GM23338 (cell line): ENCODE measurements around the gene COL6A1.

Source experiments
- CTCF ChIP-seq, 2 experiments: fragments of 200-600 bp in 1 of 2; sonication (generic) in 1 of 2; conservative IDR thresholded peaks; 2 replicates each; pipeline versions ENCODE4 v1.5.1 to v1.6.1; 2016 to 2017; ENCODE audit warnings: antibody characterized with exemption in 2 of 2, low read depth in 2 of 2, mild to moderate bottlenecking in 2 of 2, moderate library complexity in 1 of 2
- EZH2 ChIP-seq: fragments of 200-600 bp; sonication (generic); IDR thresholded peaks from one replicate; pipeline ENCODE4 v1.8.0; 2017; ENCODE audit warnings: antibody characterized with exemption, mild to moderate bottlenecking, low read depth; ENCODE audit not compliant: unreplicated experiment
- JUNB ChIP-seq: IDR thresholded peaks from one replicate; pipeline ENCODE4 v1.6.1; 2016; ENCODE audit warnings: antibody characterized with exemption; ENCODE audit not compliant: unreplicated experiment
- NANOG ChIP-seq: IDR thresholded peaks from 2 replicates; pipeline ENCODE4 v1.6.1; 2016; ENCODE audit warnings: antibody characterized with exemption, borderline replicate concordance
- POLR2AphosphoS5 ChIP-seq: IDR thresholded peaks from 2 replicates; pipeline ENCODE4 v1.6.1; 2016; ENCODE audit warnings: antibody characterized with exemption, low read depth

- TF ChIP-seq JUNB, result no peak
- peak in 1 of 2 experiments; percentile 30; a peak in 2 of 4 replicates for TF ChIP-seq CTCF (conservative IDR thresholded peaks at IDR 0.05; ENCODE audit: low read depth in 2 of 2)
- no peak for TF ChIP-seq EZH2
- no peak for TF ChIP-seq POLR2AphosphoS5
- TF ChIP-seq NANOG, result no peak
These were observed 27.3 kb upstream of the COL6A1 start for GRCh38 chr21:45954261-45954660.
